Heart left ventricle (tissue), 16 donors: ENCODE measurements around the gene GUCA1A. TPM values are rescaled to one million over a fixed set of nuclear protein-coding genes. Genes with fewer than 3 reads are reported as not detected.

Experiments
- ATAC-seq, 4 donors: fragments of 200-7000 bp; cut with Tn5 transposase; one replicate each; pipeline ENCODE4 v1.9.1; 2020 to 2022; ENCODE audit warnings: moderate library complexity in 4 of 4, mild to moderate bottlenecking in 3 of 4, moderate number of reproducible peaks in 1 of 4
- DNase-seq, 5 donors: peaks; one replicate each; pipeline ENCODE4 v3.0.0-alpha.2; 2020
- H3K27ac ChIP-seq, 12 donors: fragments of 200-600 bp; sonication (generic) in 4 of 12; one replicate each; pipeline versions ENCODE4 v1.5.0 to v1.8.0; 2016 to 2022; ENCODE audit warnings: mild to moderate bottlenecking in 2 of 12
- H3K27me3 ChIP-seq, 9 donors: fragments of 200-600 bp; sonication (generic) in 2 of 9; one replicate each; pipeline versions ENCODE4 v1.5.1 to v1.8.0; 2016 to 2022; ENCODE audit warnings: mild to moderate bottlenecking in 3 of 9
- H3K36me3 ChIP-seq, 9 donors: fragments of 200-600 bp; sonication (generic) in 2 of 9; one replicate each; pipeline versions ENCODE4 v1.5.0 to v1.8.0; 2018 to 2022; ENCODE audit warnings: mild to moderate bottlenecking in 2 of 9
- H3K4me1 ChIP-seq, 12 donors: fragments of 200-600 bp; sonication (generic) in 4 of 12; one replicate each; pipeline versions ENCODE4 v1.5.0 to v1.8.0; 2016 to 2022; ENCODE audit warnings: mild to moderate bottlenecking in 3 of 12
- H3K4me3 ChIP-seq, 12 donors: fragments of 200-600 bp; sonication (generic) in 4 of 12; one replicate each; pipeline versions ENCODE4 v1.5.0 to v1.8.0; 2017 to 2022; ENCODE audit warnings: mild to moderate bottlenecking in 9 of 12, moderate library complexity in 4 of 12
- H3K9me3 ChIP-seq, 12 donors: fragments of 200-600 bp; sonication (generic) in 4 of 12; one replicate each; pipeline versions ENCODE4 v1.5.0 to v1.8.0; 2016 to 2022; ENCODE audit warnings: mild to moderate bottlenecking in 1 of 12
- CTCF ChIP-seq, 12 donors: fragments of 200-600 bp; sonication (generic) in 4 of 12; IDR thresholded peaks; one replicate each; pipeline versions ENCODE4 v1.5.0 to v1.8.0; 2018 to 2022; ENCODE audit warnings: antibody characterized with exemption in 12 of 12, mild to moderate bottlenecking in 5 of 12
- POLR2A ChIP-seq, 2 donors: fragments of 450-650 bp; IDR thresholded peaks; one replicate each; pipeline ENCODE4 v1.6.1; 2017; ENCODE audit warnings: antibody characterized with exemption in 2 of 2, mild to moderate bottlenecking in 2 of 2, moderate library complexity in 2 of 2
- WGBS, 4 donors: extraction: QIAGEN DNeasy Blood & Tissue Kit in 2 of 4; methylation state at CpG; one replicate each; pipeline versions ENCODE4 v1.1.5 to v1.1.7; 2013 to 2018; 5-methylcytosine and 5-hydroxymethylcytosine counted together
- intact Hi-C, 10 donors: fragments of 100-400 bp; cut with DNase I; formaldehyde crosslinking; loops; one replicate each; pipeline versions ENCODE4 v1.11.1 to v1.14.2; 2022
- polyA plus RNA-seq, 2 donors: library from polyadenylated mRNA; stranded (reverse); fragments of 200-250 nt; gene quantifications; one replicate each; pipeline ENCODE4 v1.2.3, GENCODE V29; 2013
- total RNA-seq, 9 donors: library from RNA; depleted of rRNA in 2 of 9; stranded (reverse); fragments of >200 nt in 2 of 9; fragmentation: NEBNext Ultra II Directional in 3 of 9; extraction: Animal tissue kit (Norgen Biotek cat#: 25700) in 3 of 9; gene quantifications; one replicate each; pipeline versions ENCODE4 v1.1.0 to v1.2.4, GENCODE V29; 2016 to 2023
- donor health status: ischemic (EF 13 %, LVEDD 7.1; RV severe dilation, severe dysfunction).
- donor health status: healthy with polysubstance abuse.
- donor health status: DM: no; HTN: yes; CAD: no.
- donor health status: DM: no; HTN: no; CAD: no.
- donor health status: ischemic (EF 25% LVEDD 6.9; RV normal size, moderate dysfunction).
- donor health status: ischemic (EF 25% LVEDD 5.7; RV mildly dilated, moderate dysfunction).
- donor health status: healthy.
- donor health status: DM: yes; HTN: yes; CAD: no.
- donor health status: ischemic (EF 35%, LVEDD 5.7; RV mildly dilated, moderate dysfunction).
- donor health status: nonischemic (EF 11% LVEDD 7.7; RV severe dilation, severe dysfunction).
- donor health status: DM: yes; HTN: yes; CAD: no.
- donor health status: PGD.
- donor health status: ischemic (EF 29% LVEDD 5.4; RV normal size, mild dysfunction).
- donor health status: nonischemic (EF 23%, LVEDD 6.1; RV moderate dilation, normal function).

GUCA1A gene
- total and polyA plus RNA-seq, 11 donors: 0.13 to 0.28 (median 0.19) TPM; not detected in 8

GRCh38 chr6:42125663-42126062, 47.5 kb upstream of the GUCA1A start:
- WGBS, 4 donors: 72 to 79% (median 77%) methylated on average over 3 of the region's 3 CpGs
- no peak overlapping the region for H3K4me3 ChIP-seq
- no peaks in the 10 kb centered on the region for H3K9me3 ChIP-seq
- H3K27me3 ChIP-seq: no peaks in the 10 kb centered on the region
- no peaks in the 10 kb centered on the region for H3K36me3 ChIP-seq
- TF ChIP-seq POLR2A (IDR thresholded peaks at IDR 0.05) (no peak), CTCF (IDR thresholded peaks at IDR 0.05) (no peak)
- intact Hi-C loops: no loop called here
- no peak for DNase-seq
- peaks cover 0 to 24% (median 5%) of the 10 kb centered on the region in 12 donors for H3K4me1 ChIP-seq
- no peak for ATAC-seq
- no peak overlapping the region for H3K27ac ChIP-seq

GRCh38 chr6:42128460-42129359, 44.5 kb upstream of the GUCA1A start:
- H3K4me1 ChIP-seq: peaks cover 0 to 22% (median 5%) of the 10 kb centered on the region in 12 donors
- H3K27me3 ChIP-seq: no peaks in the 10 kb centered on the region
- TF ChIP-seq POLR2A (IDR thresholded peaks at IDR 0.05) (no peak), CTCF (IDR thresholded peaks at IDR 0.05) (peak in 1 of 12 donors; percentile 18)
- no peaks in the 10 kb centered on the region for H3K36me3 ChIP-seq
- intact Hi-C loops: no loop called here
- peak; percentile 34 to 66 (median 51) for ATAC-seq
- H3K9me3 ChIP-seq: no peaks in the 10 kb centered on the region
- peak overlapping the region in 4 of 12 donors; percentile 22 to 46 (median 42) for H3K27ac ChIP-seq
- peak in 1 of 5 donors; percentile 62 for DNase-seq
- no peak overlapping the region for H3K4me3 ChIP-seq
- 51 to 68% (median 59%) methylated on average over 18 to 25 of the region's 25 CpGs for WGBS, 4 donors

GRCh38 chr6:42129360-42129676, 43.8 kb upstream of the GUCA1A start:
- no peaks in the 10 kb centered on the region for H3K36me3 ChIP-seq
- peak in 3 of 4 donors; percentile 6 to 22 (median 7) for ATAC-seq
- no peak for TF ChIP-seq POLR2A (IDR thresholded peaks at IDR 0.05)
- no peak for TF ChIP-seq CTCF (IDR thresholded peaks at IDR 0.05)
- peak overlapping the region in 3 of 12 donors; percentile 41 to 46 (median 42) for H3K27ac ChIP-seq
- 66 to 91% (median 84%) methylated on average over 2 of the region's 2 CpGs for WGBS, 4 donors
- DNase-seq: no peak
- no peak overlapping the region for H3K4me3 ChIP-seq
- H3K27me3 ChIP-seq: no peaks in the 10 kb centered on the region
- intact Hi-C loops: no loop called here
- peaks cover 0 to 17% (median 5%) of the 10 kb centered on the region in 12 donors for H3K4me1 ChIP-seq
- no peaks in the 10 kb centered on the region for H3K9me3 ChIP-seq

- Histone ChIP-seq H3K27ac (no peak overlapping the region), H3K9me3 (no peaks in the 10 kb centered on the region), H3K4me3 (no peak overlapping the region), H3K4me1 (peaks cover 0 to 15% (median 5%) of the 10 kb centered on the region in 12 donors), H3K36me3 (no peaks in the 10 kb centered on the region), H3K27me3 (no peaks in the 10 kb centered on the region)
- TF ChIP-seq CTCF (IDR thresholded peaks at IDR 0.05) (no peak), POLR2A (IDR thresholded peaks at IDR 0.05) (no peak)
- ATAC-seq: no peak
- intact Hi-C loops: no loop called here
- WGBS, 4 donors: 84 to 94% (median 91%) methylated on average over 11 of the region's 11 CpGs
- no peak for DNase-seq
These were observed 41.6 kb upstream of the GUCA1A start for GRCh38 chr6:42131531-42131930.
